Tongue (tissue), 3 donors: ENCODE data around the gene TUBA4A. TPM values are rescaled to one million over a fixed set of nuclear protein-coding genes. Genes with fewer than 3 reads are reported as not detected.
"Not testable (repeated sequence)": the region's sequence is repeated elsewhere in the genome, so short reads cannot be mapped to it uniquely, and the experiment has no call there.

Experiments used
- DNase-seq: peaks from one replicate; pipeline ENCODE4 v3.0.0-alpha.2; 2015
- small RNA-seq: library from RNA; depleted of rRNA; stranded (forward); fragments of <200 nt; gene quantifications from one replicate; pipeline ENCODE3, GENCODE V24; 2014; ENCODE audit warnings: low replicate concordance
- total RNA-seq: library from RNA; depleted of rRNA; stranded (reverse); fragments of >200 nt; gene quantifications from one replicate; pipeline ENCODE4 v1.2.3, GENCODE V29; 2014

The TUBA4A gene
- total RNA-seq, 1 donor from 2014 or later: 76.1 TPM

- DNase-seq: no peak
Measured at GRCh38 chr2:219210196-219210885, 43.4 kb downstream of the TUBA4A start.

- DNase-seq: no peak
Measured at GRCh38 chr2:219209236-219210195, 44.2 kb downstream of the TUBA4A start.

- peak; percentile 19 for DNase-seq
Measured at GRCh38 chr2:219207884-219208740, 45.6 kb downstream of the TUBA4A start.

- no peak for DNase-seq
Measured at GRCh38 chr2:219207134-219207883, 46.4 kb downstream of the TUBA4A start.

DNA sequence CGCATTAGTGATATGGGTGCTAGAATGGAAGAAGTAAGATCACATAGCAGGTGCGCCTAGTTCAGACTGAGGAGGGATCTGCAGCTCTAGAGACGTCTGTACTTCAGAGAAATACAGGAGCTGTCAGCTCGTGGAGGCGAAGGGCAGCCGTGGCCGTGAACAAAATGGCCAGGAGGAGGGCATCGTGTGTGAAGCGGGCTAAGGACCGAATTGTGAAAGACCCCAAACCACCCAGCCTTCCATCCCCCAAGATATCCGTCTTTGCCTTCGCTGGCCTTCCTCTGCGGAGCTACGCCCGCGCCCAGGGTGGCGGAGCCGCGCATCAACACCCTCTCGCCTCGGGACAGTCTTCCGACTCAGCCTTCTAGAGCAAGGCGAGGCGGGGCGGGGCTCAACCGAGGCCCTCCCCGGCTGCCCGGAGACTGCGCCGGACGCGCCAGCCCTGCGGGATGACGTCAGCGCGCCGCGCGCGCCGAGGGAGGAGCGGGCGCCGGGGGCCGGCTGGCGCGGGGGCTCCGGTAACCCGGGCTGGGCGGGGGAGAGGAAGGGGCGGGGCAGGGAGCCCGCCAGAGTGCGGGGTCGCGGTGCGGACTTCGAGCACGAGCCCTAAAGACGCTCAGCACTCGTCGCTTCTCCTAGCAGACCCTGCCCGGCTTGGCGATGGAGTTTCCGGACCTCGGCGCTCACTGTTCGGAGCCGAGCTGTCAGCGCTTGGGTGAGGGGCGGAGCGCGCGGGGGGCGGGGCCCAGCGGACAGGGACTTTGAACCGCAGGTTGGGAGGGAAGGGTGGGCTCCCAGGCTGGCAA, 47.2 kb downstream of the TUBA4A start, which contains the start of gene ZFAND2B:
TSS of gene ZFAND2B (plus strand) at position 455 of the 806 bp plus-strand sequence. CDS start at position 661, 206 bp downstream.
- peak; percentile 98 for DNase-seq

DNA sequence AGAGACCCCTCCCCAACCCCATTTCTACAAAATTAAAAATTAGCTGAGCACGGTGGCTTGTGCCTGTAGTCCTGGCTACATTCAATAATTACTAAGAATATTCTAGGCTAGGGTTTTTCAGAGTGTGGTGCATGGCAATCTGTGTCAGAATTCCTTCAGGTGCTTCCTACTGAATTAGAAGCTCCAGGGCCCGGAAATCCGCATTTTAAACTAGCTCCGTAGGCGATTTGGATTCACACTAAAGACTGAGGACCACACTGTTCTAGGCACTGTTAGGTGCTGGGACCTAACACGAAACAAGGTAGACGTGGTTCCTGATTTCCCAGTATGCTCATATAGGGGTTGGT, 47.8 kb downstream of the TUBA4A start:
- DNase-seq: no peak

DNA sequence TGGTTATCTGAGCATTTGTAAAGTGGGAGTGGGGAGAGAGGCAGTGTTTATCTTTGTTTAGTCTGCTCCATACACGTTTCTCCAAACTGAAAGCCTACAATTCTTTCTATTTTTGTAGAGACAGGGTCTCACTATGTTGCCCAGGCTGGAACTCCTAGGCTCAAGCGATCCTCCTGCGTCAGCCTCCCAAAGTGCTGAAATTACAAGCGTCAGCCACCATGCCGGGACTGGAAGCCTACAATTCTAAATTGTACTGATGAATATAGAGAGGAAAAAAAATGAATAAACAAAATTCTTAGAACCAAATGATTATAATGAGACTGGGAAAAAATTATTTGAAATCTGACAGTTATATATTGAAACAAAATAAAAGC, 48.6 kb downstream of the TUBA4A start:
- DNase-seq: no peak

- DNase-seq: no peak
Measured at GRCh38 chr2:219204425-219205164, 49.1 kb downstream of the TUBA4A start.

DNA sequence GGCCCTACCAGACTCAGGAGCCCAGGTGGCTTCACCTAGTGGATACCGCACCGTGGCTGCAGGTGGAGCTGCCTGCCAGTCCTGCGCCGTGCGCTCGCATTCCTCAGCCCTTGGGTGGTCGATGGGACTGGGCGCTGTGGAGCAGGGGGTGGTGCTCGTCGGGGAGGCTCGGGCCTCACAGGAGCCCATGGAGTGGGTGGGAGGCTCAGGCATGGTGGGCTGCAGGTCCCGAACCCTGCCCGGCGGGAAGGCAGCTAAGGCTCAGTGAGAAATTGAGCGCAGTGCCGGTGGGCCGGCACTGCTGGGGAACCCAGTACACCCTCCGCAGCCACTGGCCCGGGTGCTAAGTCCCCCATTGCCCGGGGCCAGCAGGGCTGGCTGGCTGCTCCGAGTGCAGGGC, 52.4 kb downstream of the TUBA4A start:
- DNase-seq: not testable (repeated sequence)

GRCh38 chr2:219200502-219201326, 53.0 kb downstream of the TUBA4A start:
- not testable (repeated sequence) for DNase-seq

Small RNA genes within 50 kb of the gene (small RNA-seq; reads per million reads assigned to genes)
- gene MIR153-1: 0.18 reads per million, percentile 16 among the genes with 10 or more reads in this experiment

Other genes with a start within 250 kb of the TUBA4A start
- not detected for gene CFAP65, start 212.4 kb downstream of the TUBA4A start, total RNA-seq
- gene IHH, start 193.0 kb downstream of the TUBA4A start, total RNA-seq: not detected
- gene NHEJ1, start 93.1 kb downstream of the TUBA4A start, total RNA-seq: 12.8 TPM
- 0.92 TPM for gene SLC23A3, start 83.9 kb downstream of the TUBA4A start, total RNA-seq
- 23.9 TPM for gene CNPPD1, start 77.0 kb downstream of the TUBA4A start, total RNA-seq
- gene RETREG2, start 75.6 kb downstream of the TUBA4A start, total RNA-seq: 35.0 TPM
- 24.4 TPM for gene ZFAND2B, start 47.1 kb downstream of the TUBA4A start, total RNA-seq
- gene ABCB6, start 35.0 kb downstream of the TUBA4A start, total RNA-seq: 35.3 TPM
- gene ATG9A, start 24.3 kb downstream of the TUBA4A start, total RNA-seq: 51.9 TPM
- 41.0 TPM for gene ANKZF1, start 24.1 kb downstream of the TUBA4A start, total RNA-seq
- 5.2 TPM for gene GLB1L, start 8.5 kb downstream of the TUBA4A start, total RNA-seq
- gene STK16, start 8.4 kb downstream of the TUBA4A start, total RNA-seq: 10.5 TPM
- gene TUBA4B, start 675 bp downstream of the TUBA4A start, total RNA-seq: not detected
- gene DNAJB2, start 25.4 kb upstream of the TUBA4A start, total RNA-seq: 96.5 TPM
- 0.31 TPM for gene PTPRN, start 55.5 kb upstream of the TUBA4A start, total RNA-seq
- gene RESP18, start 78.8 kb upstream of the TUBA4A start, total RNA-seq: not detected
- 33.4 TPM for gene DNPEP, start 134.0 kb upstream of the TUBA4A start, total RNA-seq
- 5,232 TPM for gene DES, start 164.5 kb upstream of the TUBA4A start, total RNA-seq
- 136 TPM for gene SPEG, start 180.9 kb upstream of the TUBA4A start, total RNA-seq
- gene GMPPA, start 245.0 kb upstream of the TUBA4A start, total RNA-seq: 21.0 TPM